Activated CD4-positive, alpha-beta memory T cell treated with anti-CD3 and anti-CD28 coated beads for 36 hours (primary cell): ENCODE data around the gene ZBTB7A. TPM values are rescaled to one million over a fixed set of nuclear protein-coding genes. Genes with fewer than 3 reads are reported as not detected.

Experiments used
- CTCF ChIA-PET: fragments of 350-600 bp; sonication (Branson Sonifier 250); formaldehyde crosslinking; loops from one replicate; lab custom pipeline; 2021; ENCODE audit warnings: antibody characterized with exemption, inconsistent platforms; lab: Charles Lee
- POLR2A ChIA-PET: fragments of 350-600 bp; sonication (Branson Sonifier 250); formaldehyde crosslinking; loops from one replicate; lab custom pipeline; 2021; ENCODE audit warnings: antibody characterized with exemption; lab: Charles Lee
- DNase-seq: peaks from one replicate; pipeline ENCODE4 v3.0.0-alpha.2; 2020
- H3K27ac Mint-ChIP-seq: one replicate; pipeline ENCODE4 v1.8.0; 2021; ENCODE audit warnings: mixed read lengths
- H3K27me3 Mint-ChIP-seq: one replicate; pipeline ENCODE4 v1.8.0; 2021; ENCODE audit warnings: mixed read lengths
- H3K36me3 Mint-ChIP-seq: one replicate; pipeline ENCODE4 v1.8.0; 2021; ENCODE audit warnings: mixed read lengths
- H3K4me1 Mint-ChIP-seq: one replicate; pipeline ENCODE4 v1.8.0; 2021; ENCODE audit warnings: low read depth, mixed read lengths
- H3K4me3 Mint-ChIP-seq: one replicate; pipeline ENCODE4 v1.8.0; 2021; ENCODE audit warnings: mild to moderate bottlenecking, mixed read lengths
- H3K9me3 Mint-ChIP-seq: one replicate; pipeline ENCODE4 v1.8.0; 2021; ENCODE audit warnings: mixed read lengths
- intact Hi-C: fragments of 100-400 bp; cut with micrococcal nuclease; formaldehyde crosslinking; loops from one replicate; pipeline ENCODE4 v1.15.1; 2023
- total RNA-seq, 2 experiments: library from RNA; stranded (reverse); gene quantifications; one replicate each; pipeline ENCODE4 v1.2.3, GENCODE V29; 2021

The ZBTB7A gene
- total RNA-seq, 2 experiments from 2014 or later, result 31.0 to 32.5 TPM

DNA sequence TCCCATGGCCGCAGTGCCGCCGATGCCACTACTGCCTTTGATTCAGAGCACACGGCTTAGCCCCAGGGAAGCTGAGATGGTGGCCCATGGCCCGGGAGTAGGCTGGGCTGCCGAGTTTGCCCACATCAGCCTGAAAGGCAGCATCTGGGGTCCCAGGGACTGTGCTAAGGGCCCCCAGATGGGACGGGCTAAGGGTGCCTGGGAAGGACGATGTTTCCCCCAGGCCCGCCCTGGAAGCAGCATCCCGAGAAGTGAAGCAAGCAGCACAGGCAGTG, 34.7 kb upstream of the ZBTB7A start:
- Mint-ChIP-seq H3K4me3 (no peak overlapping the region), H3K9me3 (no peaks in the 10 kb centered on the region), H3K27me3 (no peaks in the 10 kb centered on the region), H3K4me1 (peaks cover 23% of the 10 kb centered on the region), H3K36me3 (peaks cover 11% of the 10 kb centered on the region), H3K27ac (no peak overlapping the region)
- ChIA-PET POLR2A (no interaction called here), CTCF (interaction anchor here (1.4 kb wide), 1 partner anchor 39 kb away, joined by 3 read pairs; no protein-coding TSS in a partner anchor)
- no peak for DNase-seq
- intact Hi-C loops, result no loop called here

DNA sequence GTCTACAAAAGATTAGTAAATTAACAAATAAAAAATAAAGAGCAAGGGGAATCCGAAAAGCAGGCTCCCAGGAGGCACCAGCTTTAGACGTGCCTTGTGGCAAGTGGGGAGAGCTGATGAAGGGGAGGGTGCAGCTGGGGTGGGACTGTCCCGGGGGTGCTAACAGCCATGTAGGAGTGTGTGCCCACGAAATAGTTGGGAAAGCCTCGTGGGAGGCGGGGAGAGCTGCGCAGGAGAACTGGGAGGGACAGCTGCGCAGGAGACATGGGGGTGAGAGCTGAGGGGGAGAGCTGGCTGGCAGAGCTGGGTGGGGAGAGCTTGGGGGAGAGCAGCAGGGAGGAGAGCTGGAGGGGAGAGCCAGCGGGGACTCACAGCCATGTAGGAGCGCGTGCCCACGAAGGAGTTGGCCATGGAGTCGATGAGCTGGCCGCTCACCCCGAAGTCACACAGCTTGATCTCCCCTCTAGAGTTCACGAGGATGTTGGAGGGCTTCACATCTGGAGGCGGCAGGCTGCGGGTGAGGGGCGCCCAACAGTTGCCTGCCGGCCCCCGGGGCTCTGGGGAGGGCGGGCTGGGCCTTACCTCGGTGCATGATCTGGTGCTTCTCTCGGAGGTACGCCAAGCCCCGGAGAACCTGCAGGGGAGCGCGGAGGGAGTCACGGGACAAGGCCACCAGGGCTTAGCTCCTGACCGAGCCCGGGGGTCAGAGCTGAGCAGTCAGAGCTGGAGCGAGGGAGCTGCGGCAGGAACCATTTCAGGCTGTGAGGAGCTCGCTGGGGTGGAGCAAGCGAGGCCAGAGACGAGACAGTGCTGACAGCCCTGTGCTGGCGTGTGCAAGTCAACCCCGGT, 34.2 kb upstream of the ZBTB7A start:
- ChIA-PET CTCF (interaction anchor here (1.4 kb wide), 1 partner anchor 39 kb away, joined by 3 read pairs; no protein-coding TSS in a partner anchor), POLR2A (no interaction called here)
- peaks cover 12% of the 10 kb centered on the region for H3K36me3 Mint-ChIP-seq
- H3K9me3 Mint-ChIP-seq, result no peaks in the 10 kb centered on the region
- H3K4me3 Mint-ChIP-seq, result no peak overlapping the region
- peaks cover 21% of the 10 kb centered on the region for H3K4me1 Mint-ChIP-seq
- DNase-seq, result no peak
- H3K27ac Mint-ChIP-seq, result no peak overlapping the region
- intact Hi-C loops, result no loop called here
- H3K27me3 Mint-ChIP-seq, result no peaks in the 10 kb centered on the region

DNA sequence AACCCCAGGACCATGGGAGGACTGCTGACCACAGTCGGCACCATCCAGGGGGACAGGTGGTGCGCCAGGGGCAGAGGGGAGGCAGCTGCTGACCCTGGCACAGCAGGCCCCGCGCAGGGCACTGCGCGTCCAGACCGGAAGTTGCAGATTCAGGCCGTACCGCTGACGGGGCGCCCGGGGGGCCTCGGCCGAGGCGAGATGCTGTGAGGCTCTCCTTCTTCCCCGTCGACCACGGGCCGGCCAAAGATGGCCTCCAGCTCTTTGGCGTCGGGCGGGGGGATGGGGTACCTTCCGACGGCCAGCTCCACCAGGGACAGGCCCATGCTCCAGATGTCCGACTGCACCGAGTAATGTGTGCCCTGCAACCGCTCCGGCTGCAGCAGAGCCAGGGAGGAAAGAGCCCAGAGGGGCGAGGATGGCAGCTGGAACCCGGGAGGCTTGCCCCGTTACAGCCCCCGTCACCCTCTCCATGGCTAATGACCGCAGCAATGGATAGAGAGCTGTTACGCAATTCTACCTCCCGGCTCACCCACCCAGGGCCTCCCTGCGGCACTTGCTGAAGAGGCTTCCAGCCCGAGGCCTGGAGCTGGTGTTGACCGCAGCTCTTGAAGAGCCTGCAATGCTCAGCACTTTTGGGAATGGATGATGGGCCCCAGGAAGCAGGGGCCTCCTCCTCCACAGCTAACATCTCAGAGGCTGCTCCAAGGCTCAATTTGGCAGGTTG, 32.5 kb upstream of the ZBTB7A start:
- Mint-ChIP-seq H3K4me3 (no peak overlapping the region), H3K36me3 (peaks cover 7% of the 10 kb centered on the region), H3K4me1 (peaks cover 6% of the 10 kb centered on the region), H3K27me3 (no peaks in the 10 kb centered on the region), H3K27ac (no peak overlapping the region), H3K9me3 (no peaks in the 10 kb centered on the region)
- intact Hi-C loops, result no loop called here
- no peak for DNase-seq
- CTCF ChIA-PET, result interaction anchor here (0.6 kb wide), 1 partner anchor 24 kb away, joined by 3 read pairs; no protein-coding TSS in a partner anchor
- POLR2A ChIA-PET, result no interaction called here

DNA sequence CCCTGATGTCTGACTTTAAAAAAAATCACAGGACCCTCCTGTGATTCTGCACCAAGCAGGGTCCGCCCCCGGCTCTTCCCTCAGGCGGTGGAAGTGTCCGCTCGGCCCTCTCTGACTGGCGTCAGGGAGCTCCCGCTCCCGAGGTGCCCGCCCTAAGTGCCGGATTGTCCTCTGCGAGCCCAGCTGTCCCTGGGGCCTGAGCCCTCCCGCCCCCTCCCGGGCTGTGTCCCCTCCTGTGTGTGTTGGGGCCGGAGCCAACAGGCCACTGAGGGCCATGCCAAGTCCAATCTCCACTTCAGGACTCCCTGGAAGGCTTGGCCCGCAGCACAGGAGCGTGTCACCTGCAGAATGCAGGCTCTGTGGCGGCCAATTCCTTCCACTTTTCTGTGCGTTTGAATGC, 31.8 kb upstream of the ZBTB7A start:
- Mint-ChIP-seq H3K9me3 (no peaks in the 10 kb centered on the region), H3K27ac (no peak overlapping the region), H3K27me3 (no peaks in the 10 kb centered on the region), H3K36me3 (peaks cover 9% of the 10 kb centered on the region), H3K4me1 (peaks cover 3% of the 10 kb centered on the region), H3K4me3 (no peak overlapping the region)
- intact Hi-C loops, result no loop called here
- ChIA-PET POLR2A (no interaction called here), CTCF (no interaction called here)
- no peak for DNase-seq

DNA sequence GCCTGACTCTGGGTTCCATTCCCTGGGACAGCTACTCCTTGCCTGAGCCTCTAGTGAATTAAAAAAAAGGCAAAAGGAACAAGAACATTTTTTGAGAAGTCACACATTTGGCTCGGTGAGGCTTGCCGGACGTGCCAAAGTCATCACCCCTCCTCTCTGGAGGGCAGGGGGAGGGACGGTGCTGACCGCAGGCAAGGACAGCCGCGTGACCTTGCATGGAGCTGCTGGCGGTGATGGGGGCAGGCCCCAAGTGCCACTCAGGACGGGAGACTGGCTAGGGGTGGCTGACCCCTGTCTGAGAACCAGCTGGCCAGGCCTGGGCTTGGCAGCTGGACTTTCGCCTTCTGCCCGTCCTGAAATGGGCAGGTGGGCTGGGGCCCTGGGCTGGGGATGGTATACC, 30.8 kb upstream of the ZBTB7A start:
- Mint-ChIP-seq H3K27me3 (no peaks in the 10 kb centered on the region), H3K4me1 (no peaks in the 10 kb centered on the region), H3K27ac (no peak overlapping the region), H3K36me3 (peaks cover 13% of the 10 kb centered on the region), H3K4me3 (no peak overlapping the region), H3K9me3 (no peaks in the 10 kb centered on the region)
- intact Hi-C loops, result no loop called here
- ChIA-PET POLR2A (interaction anchor here (0.6 kb wide), 1 partner anchor 69 kb away, joined by 6 read pairs; no protein-coding TSS in a partner anchor), CTCF (no interaction called here)
- no peak for DNase-seq

DNA sequence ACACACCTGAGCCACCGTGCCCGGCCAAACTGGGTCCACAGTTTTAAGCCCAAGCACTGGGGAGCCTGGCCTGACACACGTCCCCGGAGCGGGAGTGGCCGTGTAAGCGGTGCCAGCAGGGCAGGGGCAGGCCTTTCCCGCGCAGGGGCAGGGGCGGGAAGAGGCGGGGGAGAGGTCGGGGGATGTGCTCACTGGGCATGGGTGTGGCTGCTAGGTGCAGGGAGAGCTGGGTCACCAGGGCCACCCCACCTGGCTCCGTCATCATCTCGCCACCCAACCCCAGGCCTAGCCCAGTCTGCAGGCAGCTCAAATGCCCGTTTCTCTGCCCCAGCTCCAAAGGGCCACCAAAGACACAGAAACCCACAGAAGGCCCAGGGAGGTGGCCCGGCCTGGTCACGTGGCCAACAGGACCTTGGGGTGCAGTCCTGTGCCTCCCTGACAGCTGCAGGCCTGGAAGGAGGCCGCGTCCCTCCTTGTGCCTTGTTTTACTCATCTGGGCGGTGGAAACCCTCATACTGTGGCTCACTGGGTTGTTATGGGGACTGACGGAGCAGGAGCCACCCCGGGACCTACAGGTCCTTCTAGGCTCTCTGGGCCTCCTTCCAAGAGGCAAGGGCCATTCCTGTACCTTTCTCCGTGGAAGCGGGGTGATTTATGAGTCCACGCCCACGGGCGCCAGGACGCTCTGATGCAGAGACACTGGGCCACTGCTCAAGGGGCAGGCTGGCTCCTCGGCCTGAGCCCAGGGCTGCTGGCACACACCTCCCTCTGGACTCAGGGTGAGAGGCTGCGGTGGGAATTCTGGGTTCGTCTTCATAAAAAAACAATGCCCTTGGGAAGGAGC, 29.6 kb upstream of the ZBTB7A start:
- POLR2A ChIA-PET, result no interaction called here
- Mint-ChIP-seq H3K27ac (no peak overlapping the region), H3K4me3 (no peak overlapping the region), H3K27me3 (no peaks in the 10 kb centered on the region), H3K9me3 (no peaks in the 10 kb centered on the region), H3K36me3 (peaks cover 13% of the 10 kb centered on the region), H3K4me1 (no peaks in the 10 kb centered on the region)
- CTCF ChIA-PET, result interaction anchor here (2.1 kb wide), 1 partner anchor 44 kb away, joined by 5 read pairs; no protein-coding TSS in a partner anchor
- DNase-seq, result no peak
- intact Hi-C loops, result no loop called here

DNA sequence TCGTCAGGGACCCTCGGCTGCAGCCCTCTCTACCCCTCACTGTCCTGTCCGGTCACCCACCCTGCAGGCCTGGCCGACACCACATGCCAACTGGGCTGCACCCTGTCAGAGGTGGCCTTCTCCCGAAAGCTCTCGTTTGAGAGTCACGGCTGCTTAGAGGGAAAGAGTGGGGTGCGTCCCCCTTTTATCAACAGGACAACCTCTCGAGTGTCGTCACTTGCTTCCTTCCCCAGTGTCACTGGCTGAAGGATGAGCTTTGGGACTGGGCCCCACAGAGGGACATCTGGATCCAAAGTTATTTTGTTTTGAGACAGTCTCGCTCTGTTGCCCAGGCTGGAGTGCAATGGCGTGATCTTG, 28.8 kb upstream of the ZBTB7A start:
- ChIA-PET CTCF (interaction anchor here (2.1 kb wide), 1 partner anchor 45 kb away, joined by 5 read pairs; no protein-coding TSS in a partner anchor), POLR2A (no interaction called here)
- Mint-ChIP-seq H3K4me3 (no peak overlapping the region), H3K27me3 (no peaks in the 10 kb centered on the region), H3K27ac (no peak overlapping the region), H3K4me1 (no peaks in the 10 kb centered on the region), H3K9me3 (no peaks in the 10 kb centered on the region), H3K36me3 (peaks cover 13% of the 10 kb centered on the region)
- no peak for DNase-seq
- intact Hi-C loops, result no loop called here

DNA sequence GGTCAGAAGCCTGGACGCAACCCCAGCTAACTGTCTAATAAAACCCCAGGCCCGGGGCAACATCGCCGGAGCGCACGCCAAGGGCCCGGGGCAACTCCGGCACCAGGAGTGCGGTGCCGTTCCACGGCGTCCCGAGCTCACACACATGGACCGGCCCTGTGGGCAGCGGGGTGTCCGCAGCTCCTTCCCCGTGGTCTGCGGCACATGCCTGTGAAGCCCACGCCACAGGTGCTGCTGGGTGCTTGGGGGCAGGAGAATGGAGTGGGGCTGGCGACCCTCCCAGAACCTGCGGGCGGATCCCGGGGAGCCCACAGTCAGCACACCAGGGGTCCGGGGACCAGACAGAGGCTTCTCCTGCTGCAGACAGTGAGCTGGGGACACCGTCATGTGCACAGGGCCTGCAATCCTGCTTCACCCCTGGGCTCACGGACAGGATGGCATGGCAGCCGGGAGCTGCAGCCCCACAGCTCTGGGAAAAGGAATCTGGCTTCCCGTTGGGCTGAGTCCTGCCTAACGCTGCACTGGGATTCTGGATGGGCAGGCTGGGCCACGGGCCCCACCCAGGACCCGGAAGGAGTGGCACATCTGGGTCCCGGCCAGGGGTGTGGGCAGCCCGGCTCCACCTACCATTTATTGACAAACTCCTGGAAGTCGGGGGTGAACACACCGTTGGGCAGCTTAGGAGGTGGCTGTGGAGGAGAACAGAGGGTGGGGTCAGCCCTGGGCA, 28.2 kb upstream of the ZBTB7A start:
- Mint-ChIP-seq H3K36me3 (peaks cover 14% of the 10 kb centered on the region), H3K27me3 (no peaks in the 10 kb centered on the region), H3K9me3 (no peaks in the 10 kb centered on the region), H3K4me1 (peaks cover 3% of the 10 kb centered on the region), H3K4me3 (no peak overlapping the region), H3K27ac (no peak overlapping the region)
- no peak for DNase-seq
- CTCF ChIA-PET, result interaction anchor here (2.1 kb wide), 1 partner anchor 45 kb away, joined by 5 read pairs; no protein-coding TSS in a partner anchor
- intact Hi-C loops, result no loop called here
- POLR2A ChIA-PET, result interaction anchor here (1.0 kb wide), 1 partner anchor 109 kb away, joined by 3 read pairs; the partner anchor contains the start of gene EEF2

DNA sequence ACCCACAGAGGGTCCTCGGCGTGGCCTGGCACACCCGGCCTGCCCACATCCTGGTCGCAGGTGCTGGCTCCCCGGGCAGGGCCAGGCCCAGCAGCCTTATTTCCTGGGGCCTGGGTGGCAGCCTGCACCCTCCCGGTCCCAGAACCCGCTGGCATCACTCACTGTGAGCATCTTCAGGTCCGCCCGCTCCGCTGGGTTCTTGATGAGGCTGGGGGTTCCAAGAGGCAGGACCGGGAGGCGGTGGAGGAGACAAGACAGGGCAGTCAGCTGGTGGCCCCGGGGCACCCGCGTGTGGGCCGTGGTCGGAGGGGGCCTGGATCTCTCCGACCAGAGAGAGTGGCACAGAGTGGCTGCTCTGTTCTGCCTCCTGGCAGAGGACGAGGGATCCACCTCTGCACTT, 27.6 kb upstream of the ZBTB7A start:
- intact Hi-C loops, result no loop called here
- POLR2A ChIA-PET, result interaction anchor here (1.0 kb wide), 1 partner anchor 109 kb away, joined by 3 read pairs; the partner anchor contains the start of gene EEF2
- no peaks in the 10 kb centered on the region for H3K9me3 Mint-ChIP-seq

DNA sequence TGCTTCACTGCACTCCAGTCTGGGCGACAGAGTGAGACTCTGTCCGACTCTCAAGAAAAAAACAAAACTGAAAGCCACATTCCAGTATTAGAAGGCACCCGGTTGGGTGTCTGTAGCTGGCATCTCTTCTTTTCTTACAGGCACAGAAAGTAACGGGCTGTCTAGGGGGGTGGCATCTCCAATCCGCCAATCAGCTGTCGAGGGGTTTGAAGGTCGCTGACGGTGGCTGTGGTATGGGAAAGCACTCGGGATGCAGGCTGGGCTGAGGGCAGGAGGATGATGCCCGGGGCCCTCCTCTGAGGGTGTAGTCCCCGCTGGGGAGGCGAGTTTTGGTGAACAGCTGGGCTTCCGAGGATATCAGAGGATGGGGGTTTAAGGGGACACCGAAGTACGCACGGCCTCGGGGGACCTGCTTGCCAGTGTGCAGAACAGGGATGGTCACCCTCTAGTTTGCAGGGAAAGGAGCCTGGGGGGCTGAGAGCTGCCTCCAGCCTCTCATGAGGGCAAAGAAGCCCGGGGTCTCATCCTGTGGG, 27.0 kb upstream of the ZBTB7A start:
- Mint-ChIP-seq H3K4me1 (peaks cover 15% of the 10 kb centered on the region), H3K9me3 (no peaks in the 10 kb centered on the region), H3K27ac (no peak overlapping the region), H3K4me3 (no peak overlapping the region), H3K27me3 (no peaks in the 10 kb centered on the region), H3K36me3 (peaks cover 14% of the 10 kb centered on the region)
- ChIA-PET CTCF (interaction anchor here (0.7 kb wide), 1 partner anchor 46 kb away, joined by 3 read pairs; no protein-coding TSS in a partner anchor), POLR2A (no interaction called here)
- intact Hi-C loops, result no loop called here
- DNase-seq, result no peak

More for the DNA sequence above, 27.6 kb upstream of the ZBTB7A start:
- Mint-ChIP-seq H3K4me1 (peaks cover 9% of the 10 kb centered on the region), H3K27me3 (no peaks in the 10 kb centered on the region), H3K27ac (no peak overlapping the region), H3K36me3 (peaks cover 14% of the 10 kb centered on the region), H3K4me3 (no peak overlapping the region)
- CTCF ChIA-PET, result interaction anchor here (2.1 kb wide), 1 partner anchor 46 kb away, joined by 5 read pairs; no protein-coding TSS in a partner anchor
- no peak for DNase-seq
